H9 (cell line): ENCODE data around the gene PA2G4. TPM values are rescaled to one million over a fixed set of nuclear protein-coding genes. Genes with fewer than 3 reads are reported as not detected.

Source experiments
- DNase-seq: peaks from one replicate; pipeline ENCODE4 v3.0.0-alpha.2; 2017
- H2AFZ ChIP-seq: one replicate; pipeline ENCODE4 v1.6.1; 2013; ENCODE audit warnings: mild to moderate bottlenecking, low read length, control low read depth, moderate library complexity
- H2AK5ac ChIP-seq: 2 replicates; pipeline ENCODE4 v1.6.1; 2013; ENCODE audit warnings: low read length, control low read depth, mixed read lengths; ENCODE audit not compliant: insufficient read length
- H2BK120ac ChIP-seq: one replicate; pipeline ENCODE4 v1.6.1; 2013; ENCODE audit warnings: low read depth, mild to moderate bottlenecking, low read length, control low read depth, inconsistent platforms; ENCODE audit not compliant: poor library complexity, severe bottlenecking
- H2BK12ac ChIP-seq: 2 replicates; pipeline ENCODE4 v1.6.1; 2013; ENCODE audit warnings: low read length, control low read depth, mixed read lengths, low read depth; ENCODE audit not compliant: insufficient read length
- H2BK15ac ChIP-seq: 2 replicates; pipeline ENCODE4 v1.6.1; 2013; ENCODE audit warnings: low read depth, low read length, control low read depth
- H2BK20ac ChIP-seq: one replicate; pipeline ENCODE4 v1.6.1; 2013; ENCODE audit warnings: low read depth, mild to moderate bottlenecking, low read length, control low read depth, inconsistent platforms; ENCODE audit not compliant: poor library complexity, severe bottlenecking
- H2BK5ac ChIP-seq: 2 replicates; pipeline ENCODE4 v1.6.1; 2013; ENCODE audit warnings: low read length, control low read depth, mixed read lengths; ENCODE audit not compliant: insufficient read length
- H3K14ac ChIP-seq: 2 replicates; pipeline ENCODE4 v1.6.1; 2013; ENCODE audit warnings: low read length, control low read depth; ENCODE audit not compliant: insufficient read depth
- H3K18ac ChIP-seq: 2 replicates; pipeline ENCODE4 v1.6.1; 2013; ENCODE audit warnings: low read depth, mild to moderate bottlenecking, mixed read lengths, low read length, control low read depth; ENCODE audit not compliant: insufficient read length
- H3K23ac ChIP-seq: 2 replicates; pipeline ENCODE4 v1.6.1; 2013; ENCODE audit warnings: low read length, control low read depth, mixed read lengths, low read depth; ENCODE audit not compliant: insufficient read length
- H3K23me2 ChIP-seq: 2 replicates; pipeline ENCODE4 v1.6.1; 2013; ENCODE audit warnings: low read depth, mild to moderate bottlenecking, mixed read lengths, low read length, control low read depth; ENCODE audit not compliant: insufficient read length, poor library complexity, severe bottlenecking
- H3K27ac ChIP-seq: 2 replicates; pipeline ENCODE4 v1.5.1; 2013; ENCODE audit warnings: low read length, control low read depth, mixed read lengths, low read depth; ENCODE audit not compliant: insufficient read length
- H3K27me3 ChIP-seq: 2 replicates; pipeline ENCODE4 v1.6.1; 2013; ENCODE audit warnings: low read length, control low read depth, inconsistent platforms; ENCODE audit not compliant: insufficient read depth
- H3K4ac ChIP-seq: 2 replicates; pipeline ENCODE4 v1.6.1; 2013; ENCODE audit warnings: low read depth, mild to moderate bottlenecking, control low read depth, inconsistent platforms, low read length, moderate library complexity
- H3K4me1 ChIP-seq: 2 replicates; pipeline ENCODE4 v1.6.1; 2013; ENCODE audit warnings: low read length, control low read depth, inconsistent platforms; ENCODE audit not compliant: insufficient read depth
- H3K4me2 ChIP-seq: 2 replicates; pipeline ENCODE4 v1.6.1; 2013; ENCODE audit warnings: low read length, control low read depth, mixed read lengths; ENCODE audit not compliant: insufficient read length, insufficient read depth
- H3K56ac ChIP-seq: 2 replicates; pipeline ENCODE4 v1.6.1; 2013; ENCODE audit warnings: low read depth, mild to moderate bottlenecking, mixed read lengths, low read length, control low read depth; ENCODE audit not compliant: insufficient read length
- H3K79me1 ChIP-seq: 2 replicates; pipeline ENCODE4 v1.6.1; 2013; ENCODE audit warnings: low read depth, mild to moderate bottlenecking, moderate library complexity, low read length, control low read depth, inconsistent platforms; ENCODE audit not compliant: insufficient read depth, poor library complexity, severe bottlenecking
- H3K79me2 ChIP-seq: 2 replicates; pipeline ENCODE4 v1.6.1; 2013; ENCODE audit warnings: low read length, control low read depth, inconsistent platforms; ENCODE audit not compliant: insufficient read depth
- H3K9ac ChIP-seq: 2 replicates; pipeline ENCODE4 v1.6.1; 2013; ENCODE audit warnings: low read length, control low read depth, mixed read lengths; ENCODE audit not compliant: insufficient read length; ENCODE audit errors: extremely low read depth
- H3K9me3 ChIP-seq: one replicate; pipeline ENCODE4 v1.6.1; 2013; ENCODE audit warnings: low read depth, low read length, inconsistent platforms; ENCODE audit not compliant: control insufficient read depth
- H3T11ph ChIP-seq: one replicate; pipeline ENCODE4 v1.6.1; 2013; ENCODE audit warnings: mild to moderate bottlenecking, low read length, control low read depth, inconsistent platforms
- H4K20me1 ChIP-seq: one replicate; pipeline ENCODE4 v1.6.1; 2013; ENCODE audit not compliant: control insufficient read depth, insufficient read length, insufficient read depth
- H4K5ac ChIP-seq: 2 replicates; pipeline ENCODE4 v1.6.1; 2013; ENCODE audit warnings: low read depth, mild to moderate bottlenecking, mixed read lengths, low read length, control low read depth; ENCODE audit not compliant: insufficient read length
- H4K8ac ChIP-seq: replicated peaks from 2 replicates; pipeline ENCODE4 v1.6.1; 2013; ENCODE audit warnings: low read length, control low read depth, mixed read lengths, low read depth; ENCODE audit not compliant: insufficient read length
- H4K91ac ChIP-seq: 2 replicates; pipeline ENCODE4 v1.6.1; 2013; ENCODE audit warnings: low read depth, mild to moderate bottlenecking, moderate library complexity, mixed read lengths, low read length, control low read depth; ENCODE audit not compliant: insufficient read length
- H3K27ac Mint-ChIP-seq, 3 experiments: 2 replicates in 2 of 3; 3 replicates in 1 of 3; pipeline ENCODE4 v1.8.0; 2020 to 2021; ENCODE audit warnings: mixed read lengths in 3 of 3, mild to moderate bottlenecking in 1 of 3, moderate library complexity in 1 of 3
- H3K27me3 Mint-ChIP-seq: 2 replicates; pipeline ENCODE4 v1.8.0; 2021; ENCODE audit warnings: low read depth, mild to moderate bottlenecking, moderate library complexity, mixed read lengths
- H3K36me3 Mint-ChIP-seq, 3 experiments: 2 replicates in 2 of 3; 3 replicates in 1 of 3; pipeline ENCODE4 v1.8.0; 2020 to 2021; ENCODE audit warnings: low read depth in 3 of 3, mixed read lengths in 3 of 3; ENCODE audit not compliant: insufficient read depth in 1 of 3
- H3K4me1 Mint-ChIP-seq, 2 experiments: 2 replicates each; pipeline ENCODE4 v1.8.0; 2020; ENCODE audit warnings: mixed read lengths in 2 of 2
- H3K4me3 Mint-ChIP-seq, 2 experiments: 2 replicates in 1 of 2; 3 replicates in 1 of 2; pipeline ENCODE4 v1.8.0; 2020 to 2021; ENCODE audit warnings: mild to moderate bottlenecking in 2 of 2, mixed read lengths in 2 of 2, moderate library complexity in 1 of 2
- H3K9me3 Mint-ChIP-seq, 2 experiments: 2 replicates in 1 of 2; 3 replicates in 1 of 2; pipeline ENCODE4 v1.8.0; 2020; ENCODE audit warnings: mild to moderate bottlenecking in 2 of 2, mixed read lengths in 2 of 2, moderate library complexity in 1 of 2
- WGBS: extraction: QIAGEN DNeasy Blood & Tissue Kit; methylation state at CpG from one replicate; pipeline ENCODE4 v1.1.7; 2013; ENCODE audit warnings: missing lambda C conversion rate, low lambda C conversion rate, mixed read lengths; ENCODE audit not compliant: insufficient read length; ENCODE audit errors: extremely low coverage; 5-methylcytosine and 5-hydroxymethylcytosine counted together
- total RNA-seq: library from RNA; stranded (reverse); gene quantifications from 2 replicates; pipeline ENCODE4 v1.2.1, GENCODE V29; 2021
- TF ChIP-seq, protein P1 (sequence below): fragments of 200-600 bp; sonication (generic); conservative IDR thresholded peaks from 3 replicates; pipeline ENCODE4 v1.8.0; 2021; ENCODE audit warnings: antibody characterized with exemption, mild to moderate bottlenecking

The PA2G4 gene
- total RNA-seq, 1 experiment from 2014 or later = 248 TPM

DNA sequence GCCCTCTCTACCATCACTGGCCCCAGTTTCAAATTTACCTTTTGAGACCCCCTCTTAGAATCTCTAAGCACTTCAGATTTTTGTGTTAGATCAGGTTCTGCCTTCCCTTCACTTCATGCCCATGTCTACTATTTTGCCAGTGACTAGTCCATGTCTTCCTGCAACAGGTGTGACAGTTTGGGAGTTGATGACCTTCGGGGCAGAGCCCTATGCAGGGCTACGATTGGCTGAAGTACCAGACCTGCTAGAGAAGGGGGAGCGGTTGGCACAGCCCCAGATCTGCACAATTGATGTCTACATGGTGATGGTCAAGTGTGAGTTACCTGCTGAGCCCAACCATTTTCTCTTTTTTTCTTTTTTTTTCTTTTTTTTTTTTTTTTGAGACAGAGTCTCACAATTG, 5.8 kb upstream of the PA2G4 start:
- H3K79me1 ChIP-seq = no peaks in the 10 kb centered on the region
- no peak overlapping the region for H2BK120ac ChIP-seq
- DNase-seq = no peak
- H3K23ac ChIP-seq = no peak overlapping the region
- H3K14ac ChIP-seq = no peak overlapping the region
- H2BK20ac ChIP-seq = no peak overlapping the region
- H3K23me2 ChIP-seq = no peaks in the 10 kb centered on the region
- no peak overlapping the region for H4K91ac ChIP-seq
- no peak overlapping the region for H4K8ac ChIP-seq
- no peak overlapping the region for H4K5ac ChIP-seq
- no peak overlapping the region for H3K9ac ChIP-seq
- H3K56ac ChIP-seq = no peak overlapping the region
- no peaks in the 10 kb centered on the region for H3K79me2 ChIP-seq
- no peaks in the 10 kb centered on the region for H3K27me3 ChIP-seq
- Mint-ChIP-seq H3K4me3 (no peak overlapping the region), H3K36me3 (peaks cover 42 to 84% (median 81%) of the 10 kb centered on the region in 3 experiments), H3K27me3 (no peaks in the 10 kb centered on the region; the same call in 1 of the 2 replicates), H3K27ac (no peak overlapping the region), H3K4me1 (peaks cover 6 to 9% of the 10 kb centered on the region in 2 experiments), H3K9me3 (no peaks in the 10 kb centered on the region)
- H3K4me2 ChIP-seq = no peak overlapping the region
- H3K4ac ChIP-seq = no peak overlapping the region
- H2BK12ac ChIP-seq = no peak overlapping the region
- no peak overlapping the region for H3K18ac ChIP-seq
- no CpG with 5 or more reads among the region's 3 CpGs for WGBS
- H3K9me3 ChIP-seq = no peaks in the 10 kb centered on the region
- no peaks in the 10 kb centered on the region for H4K20me1 ChIP-seq
- TF ChIP-seq, protein P1, sequence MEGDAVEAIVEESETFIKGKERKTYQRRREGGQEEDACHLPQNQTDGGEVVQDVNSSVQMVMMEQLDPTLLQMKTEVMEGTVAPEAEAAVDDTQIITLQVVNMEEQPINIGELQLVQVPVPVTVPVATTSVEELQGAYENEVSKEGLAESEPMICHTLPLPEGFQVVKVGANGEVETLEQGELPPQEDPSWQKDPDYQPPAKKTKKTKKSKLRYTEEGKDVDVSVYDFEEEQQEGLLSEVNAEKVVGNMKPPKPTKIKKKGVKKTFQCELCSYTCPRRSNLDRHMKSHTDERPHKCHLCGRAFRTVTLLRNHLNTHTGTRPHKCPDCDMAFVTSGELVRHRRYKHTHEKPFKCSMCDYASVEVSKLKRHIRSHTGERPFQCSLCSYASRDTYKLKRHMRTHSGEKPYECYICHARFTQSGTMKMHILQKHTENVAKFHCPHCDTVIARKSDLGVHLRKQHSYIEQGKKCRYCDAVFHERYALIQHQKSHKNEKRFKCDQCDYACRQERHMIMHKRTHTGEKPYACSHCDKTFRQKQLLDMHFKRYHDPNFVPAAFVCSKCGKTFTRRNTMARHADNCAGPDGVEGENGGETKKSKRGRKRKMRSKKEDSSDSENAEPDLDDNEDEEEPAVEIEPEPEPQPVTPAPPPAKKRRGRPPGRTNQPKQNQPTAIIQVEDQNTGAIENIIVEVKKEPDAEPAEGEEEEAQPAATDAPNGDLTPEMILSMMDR = no peak
- H2BK15ac ChIP-seq = no peak overlapping the region
- H2AK5ac ChIP-seq = no peak overlapping the region
- no peaks in the 10 kb centered on the region for H3K4me1 ChIP-seq
- no peak overlapping the region for H3K27ac ChIP-seq
- H2BK5ac ChIP-seq = no peak overlapping the region
- no peak overlapping the region for H2AFZ ChIP-seq
- H3T11ph ChIP-seq = no peak overlapping the region
